ENCODE results near the gene SEPTIN8.
"Not testable (repeated sequence)": the region's sequence is repeated elsewhere in the genome, so short reads cannot be mapped to it uniquely, and the experiment has no call there.

The SEPTIN8 gene

GRCh38 chr5:132812123-132812765, 35.2 kb upstream of the SEPTIN8 start:
- DNase-seq: no peak

- no peak for DNase-seq
Measured at GRCh38 chr5:132810605-132811004, 33.6 kb upstream of the SEPTIN8 start.

- DNase-seq: no peak
Measured at GRCh38 chr5:132808866-132809265, 31.8 kb upstream of the SEPTIN8 start.

GRCh38 chr5:132808448-132808847, 31.4 kb upstream of the SEPTIN8 start:
- DNase-seq: no peak

GRCh38 chr5:132807163-132807838, 30.3 kb upstream of the SEPTIN8 start:
- DNase-seq: no peak

- DNase-seq: not testable (repeated sequence)
Measured at GRCh38 chr5:132806804-132807162, 29.7 kb upstream of the SEPTIN8 start.

- not testable (repeated sequence) for DNase-seq
Measured at GRCh38 chr5:132805872-132806271, 28.8 kb upstream of the SEPTIN8 start.

- DNase-seq: not testable (repeated sequence)
Measured at GRCh38 chr5:132804219-132804618, 27.2 kb upstream of the SEPTIN8 start.

- DNase-seq: not testable (repeated sequence)
Measured at GRCh38 chr5:132802685-132803066, 25.6 kb upstream of the SEPTIN8 start.

- no peak for DNase-seq
Measured at GRCh38 chr5:132802044-132802684, 25.1 kb upstream of the SEPTIN8 start.

- DNase-seq: no peak
Measured at GRCh38 chr5:132800545-132800944, 23.5 kb upstream of the SEPTIN8 start.

- DNase-seq: no peak
Measured at GRCh38 chr5:132799392-132799791, 22.4 kb upstream of the SEPTIN8 start.

- DNase-seq: no peak
Measured at GRCh38 chr5:132797651-132798050, 20.6 kb upstream of the SEPTIN8 start.

GRCh38 chr5:132791026-132791425, 14.0 kb upstream of the SEPTIN8 start:
- no peak for DNase-seq

- DNase-seq: no peak
Measured at GRCh38 chr5:132790201-132790865, 13.3 kb upstream of the SEPTIN8 start.

GRCh38 chr5:132788990-132789886, 12.2 kb upstream of the SEPTIN8 start:
- no peak for DNase-seq

- no peak for DNase-seq
Measured at GRCh38 chr5:132788508-132788907, 11.5 kb upstream of the SEPTIN8 start.

GRCh38 chr5:132787076-132787475, 10.0 kb upstream of the SEPTIN8 start:
- DNase-seq: no peak

GRCh38 chr5:132785864-132786263, 8.8 kb upstream of the SEPTIN8 start:
- no peak for DNase-seq

- no peak for DNase-seq
Measured at GRCh38 chr5:132785365-132785764, 8.3 kb upstream of the SEPTIN8 start.

GRCh38 chr5:132782101-132782500, 5.1 kb upstream of the SEPTIN8 start:
- no peak for DNase-seq

- DNase-seq: no peak
Measured at GRCh38 chr5:132781029-132781428, 4.0 kb upstream of the SEPTIN8 start.

GRCh38 chr5:132780577-132780976, 3.5 kb upstream of the SEPTIN8 start:
- DNase-seq: no peak

All from NCI-H1105 (cell line).